ENCODE measurements around the gene HLF. TPM values are rescaled to one million over a fixed set of nuclear protein-coding genes. Genes with fewer than 3 reads are reported as not detected.

Gene HLF
- total and polyA plus RNA-seq, 4 donors = 8.0 to 59.3 (median 24.6) TPM

- Histone ChIP-seq H3K27ac (ENCODE audit: low read depth in 1 of 2, low read length in 2 of 2) (no peak overlapping the region), H3K27me3 (ENCODE audit: control insufficient read depth in 4 of 4, insufficient read depth in 4 of 4, low read length in 3 of 4) (no peaks in the 10 kb centered on the region), H3K4me1 (ENCODE audit: control insufficient read depth in 4 of 4, insufficient read depth in 4 of 4, low read length in 3 of 4) (no peaks in the 10 kb centered on the region), H3K36me3 (ENCODE audit: control insufficient read depth in 4 of 4, insufficient read depth in 3 of 4, low read depth in 1 of 4, low read length in 3 of 4) (peaks cover 10 to 71% (median 54%) of the 10 kb centered on the region in 4 donors), H3K9me3 (ENCODE audit: control insufficient read depth in 4 of 4, low read length in 3 of 4) (no peaks in the 10 kb centered on the region), H3K4me3 (ENCODE audit: low read depth in 1 of 3, low read length in 3 of 3) (no peak overlapping the region), H3K9ac (ENCODE audit: low read depth in 1 of 2, low read length in 2 of 2) (no peak overlapping the region)
- no peak for DNase-seq (ENCODE audit: low spot score)
- no peak for TF ChIP-seq SP1 (IDR thresholded peaks at IDR 0.05)
- TF ChIP-seq RXRA (IDR thresholded peaks at IDR 0.05) = no peak
- TF ChIP-seq HNF4G (IDR thresholded peaks at IDR 0.05) = no peak
- no peak for TF ChIP-seq HNF4A (conservative IDR thresholded peaks at IDR 0.05)
- no peak for TF ChIP-seq GABPA (IDR thresholded peaks at IDR 0.05 in 1 of 2, conservative IDR thresholded peaks at IDR 0.05 in 1 of 2)
- no peak for TF ChIP-seq FOXA2 (IDR thresholded peaks at IDR 0.05)
- no peak for TF ChIP-seq CTCF (IDR thresholded peaks at IDR 0.05; ENCODE audit: low read depth, low read length, missing input control)
- TF ChIP-seq RAD21 (IDR thresholded peaks at IDR 0.05) = no peak
- no peak for TF ChIP-seq JUND (IDR thresholded peaks at IDR 0.05)
- TF ChIP-seq TAF1 (conservative IDR thresholded peaks at IDR 0.05) = no peak
- TF ChIP-seq ZBTB33 (IDR thresholded peaks at IDR 0.05) = no peak
- TF ChIP-seq REST (IDR thresholded peaks at IDR 0.05) = no peak
- no peak for TF ChIP-seq MAX (IDR thresholded peaks at IDR 0.05)
- TF ChIP-seq YY1 (IDR thresholded peaks at IDR 0.05) = no peak
- no peak for TF ChIP-seq EGR1 (IDR thresholded peaks at IDR 0.05; ENCODE audit: low read depth in 2 of 2)
- no peak for TF ChIP-seq ATF3 (IDR thresholded peaks at IDR 0.05)
- no peak for TF ChIP-seq NR2F2 (IDR thresholded peaks at IDR 0.05)
- no peak for TF ChIP-seq FOXA1 (IDR thresholded peaks at IDR 0.05)
- WGBS = 91% methylated on average over 7 of the region's 7 CpGs
These were observed 54.1 kb downstream of the HLF start for GRCh38 chr17:55318715-55319487.

All from liver (tissue), 9 donors.